Superior temporal gyrus (tissue), 1 donor: ENCODE data around the gene SCFD2.
"Not testable (repeated sequence)": the region's sequence is repeated elsewhere in the genome, so short reads cannot be mapped to it uniquely, and the experiment has no call there.

ENCODE experiments used
- DNase-seq: peaks from one replicate; pipeline ENCODE4 v3.0.0-alpha.2; 2016; ENCODE audit errors: extremely low spot score

Gene SCFD2

GRCh38 chr4:53101191-53101581 lies 264.7 kb downstream of the SCFD2 start:
- DNase-seq, result no peak

DNA sequence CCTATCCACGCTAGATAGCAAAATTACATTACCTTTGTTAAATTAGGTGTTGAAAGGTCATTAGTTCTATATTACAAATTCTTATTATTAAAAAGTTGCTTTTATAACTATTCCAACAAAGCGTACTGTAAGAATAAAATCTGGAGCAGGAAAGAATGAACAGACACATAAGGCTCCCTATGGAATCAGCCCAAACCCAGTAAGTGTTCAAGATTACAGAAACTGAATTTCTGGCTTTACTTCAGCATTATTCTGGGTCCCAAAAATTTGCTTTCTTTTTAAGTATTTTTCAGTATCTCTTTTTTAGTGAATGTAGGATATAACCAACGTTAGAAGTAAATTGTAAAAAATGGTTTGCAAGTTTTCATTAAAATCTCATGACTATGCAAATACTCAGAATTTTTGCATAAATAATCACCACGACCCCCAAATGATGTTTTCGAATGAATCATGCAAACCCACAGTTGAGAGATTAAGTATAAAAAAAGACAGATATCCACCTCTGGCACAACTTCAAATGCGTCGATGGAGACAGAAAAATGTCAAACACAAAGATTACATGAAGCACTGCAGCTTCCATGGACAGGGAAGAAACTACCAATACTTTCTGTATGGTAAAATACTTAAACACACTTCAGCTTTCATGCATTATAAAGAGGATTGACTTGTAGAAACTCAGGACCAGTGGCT lies 265.2 kb downstream of the SCFD2 start:
- no peak for DNase-seq

DNA sequence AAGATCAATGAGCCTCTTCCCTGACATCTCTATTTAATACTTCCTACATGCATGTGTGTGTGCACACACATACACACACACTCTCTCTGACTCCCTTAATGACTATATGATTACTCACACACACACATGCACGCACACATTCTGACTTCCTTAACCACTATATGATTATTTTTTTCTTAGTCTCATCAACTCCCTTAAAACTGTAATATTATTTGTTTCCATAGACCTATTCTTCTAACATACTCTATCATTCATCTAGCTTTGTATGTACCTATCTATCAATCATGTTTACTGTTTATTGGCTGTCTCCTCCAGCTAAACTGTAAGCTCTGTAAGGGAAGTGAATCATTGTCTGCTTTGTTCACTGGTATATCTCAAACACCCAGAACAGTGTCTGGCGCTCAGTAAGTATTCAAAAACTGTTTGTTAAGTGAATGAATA lies 267.2 kb downstream of the SCFD2 start:
- DNase-seq, result no peak

DNA sequence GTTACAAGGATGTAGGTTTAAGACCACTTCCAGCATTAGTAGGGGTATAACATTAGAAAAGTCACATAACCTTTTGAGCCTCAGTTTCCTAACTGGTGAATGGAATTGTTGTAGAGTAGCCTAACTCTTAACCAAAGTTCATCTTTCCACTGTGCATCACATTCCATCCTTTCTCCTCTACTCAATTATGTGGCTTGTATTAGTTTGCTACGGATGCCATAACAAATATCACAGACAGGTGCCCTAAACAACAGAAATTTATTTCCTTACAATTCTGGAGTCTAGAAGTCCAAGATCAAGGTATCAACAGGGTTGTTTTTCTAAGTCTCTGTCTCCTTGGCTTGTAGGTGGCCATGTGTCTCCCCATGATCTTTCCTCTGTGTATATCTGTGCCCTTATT lies 271.8 kb downstream of the SCFD2 start:
- DNase-seq, result no peak

GRCh38 chr4:53089936-53090729 lies 275.7 kb downstream of the SCFD2 start:
- DNase-seq, result no peak

- DNase-seq, result no peak
Observed at GRCh38 chr4:53088152-53088551, 277.7 kb downstream of the SCFD2 start.

- no peak for DNase-seq
Observed at GRCh38 chr4:53076374-53076958, 289.4 kb downstream of the SCFD2 start.

DNA sequence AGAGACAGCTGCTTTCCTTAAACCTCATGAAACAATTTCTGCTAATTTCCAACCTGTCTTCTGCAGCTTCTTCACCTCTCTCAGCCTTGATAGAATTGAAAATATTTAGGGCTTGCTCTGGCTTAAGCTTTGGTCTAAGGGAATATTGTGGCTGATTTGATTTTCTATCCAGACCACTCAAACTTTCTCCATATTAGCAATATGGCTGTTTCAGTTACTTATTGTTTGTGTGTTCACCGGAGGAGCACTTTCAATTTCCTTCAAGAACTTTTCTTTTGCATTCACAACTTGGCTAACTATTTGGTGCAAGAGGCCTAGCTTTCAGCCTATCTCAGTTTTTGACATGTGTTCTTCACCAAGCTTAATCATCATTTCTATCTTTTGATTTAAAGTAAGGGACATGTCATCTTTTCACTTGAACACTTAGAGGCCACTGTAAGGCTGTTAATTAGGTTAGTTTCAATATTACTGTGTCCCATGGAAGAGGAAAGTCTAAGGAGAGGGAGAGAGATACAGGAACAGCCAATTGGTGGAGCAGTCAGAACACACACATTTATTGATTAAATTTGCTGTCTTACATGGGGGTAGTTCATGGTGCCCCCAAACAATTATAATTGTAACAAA lies 290.6 kb downstream of the SCFD2 start:
- no peak for DNase-seq

DNA sequence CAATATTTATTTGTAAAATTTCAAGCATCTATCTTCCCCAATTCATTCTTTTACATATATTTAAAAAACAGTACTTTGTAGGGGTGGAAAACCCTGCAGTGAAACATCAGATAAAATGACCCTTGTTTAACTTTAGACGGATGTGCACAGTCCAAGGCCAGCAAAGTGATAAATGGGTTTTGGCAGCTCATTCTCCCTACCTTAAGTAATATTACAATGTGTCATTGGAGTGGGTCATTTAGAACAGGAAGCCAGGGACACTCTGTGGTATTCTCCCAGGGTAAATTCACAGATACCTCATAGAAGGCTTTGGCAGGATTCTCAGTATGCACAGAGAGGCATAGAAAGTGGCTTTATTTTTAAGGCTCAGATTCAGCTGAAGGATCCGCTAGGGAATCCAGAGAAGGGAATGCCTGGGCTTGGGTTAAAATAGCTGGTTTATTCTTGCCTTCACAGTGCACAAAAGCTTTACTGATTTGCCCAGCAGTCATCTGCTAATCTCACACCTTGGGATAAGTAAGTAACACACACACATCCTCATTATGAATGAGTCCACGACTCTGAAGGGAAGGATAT lies 297.0 kb downstream of the SCFD2 start:
- no peak for DNase-seq

GRCh38 chr4:53067125-53067802 lies 298.6 kb downstream of the SCFD2 start:
- DNase-seq, result no peak

DNA sequence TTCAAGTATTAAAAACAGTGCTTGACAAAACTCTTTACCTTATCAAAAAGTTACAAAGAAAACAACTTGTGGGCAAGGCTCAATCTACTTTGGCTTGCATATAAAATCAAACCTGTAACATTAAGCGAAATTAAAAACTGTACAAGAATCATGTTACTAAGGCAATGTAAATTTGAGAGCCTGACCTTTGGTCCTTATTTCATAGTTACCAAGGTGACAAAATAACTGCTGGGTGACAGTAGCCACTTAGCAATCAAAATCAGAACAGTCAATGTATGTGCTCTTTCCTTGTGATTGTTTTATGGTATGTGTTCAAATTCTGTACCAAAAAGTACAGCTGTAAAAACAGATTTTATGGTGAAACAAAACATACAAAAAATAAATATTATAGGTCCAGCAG lies 299.7 kb downstream of the SCFD2 start:
- DNase-seq, result no peak

- no peak for DNase-seq
Observed at GRCh38 chr4:53064609-53065008, 301.3 kb downstream of the SCFD2 start.

DNA sequence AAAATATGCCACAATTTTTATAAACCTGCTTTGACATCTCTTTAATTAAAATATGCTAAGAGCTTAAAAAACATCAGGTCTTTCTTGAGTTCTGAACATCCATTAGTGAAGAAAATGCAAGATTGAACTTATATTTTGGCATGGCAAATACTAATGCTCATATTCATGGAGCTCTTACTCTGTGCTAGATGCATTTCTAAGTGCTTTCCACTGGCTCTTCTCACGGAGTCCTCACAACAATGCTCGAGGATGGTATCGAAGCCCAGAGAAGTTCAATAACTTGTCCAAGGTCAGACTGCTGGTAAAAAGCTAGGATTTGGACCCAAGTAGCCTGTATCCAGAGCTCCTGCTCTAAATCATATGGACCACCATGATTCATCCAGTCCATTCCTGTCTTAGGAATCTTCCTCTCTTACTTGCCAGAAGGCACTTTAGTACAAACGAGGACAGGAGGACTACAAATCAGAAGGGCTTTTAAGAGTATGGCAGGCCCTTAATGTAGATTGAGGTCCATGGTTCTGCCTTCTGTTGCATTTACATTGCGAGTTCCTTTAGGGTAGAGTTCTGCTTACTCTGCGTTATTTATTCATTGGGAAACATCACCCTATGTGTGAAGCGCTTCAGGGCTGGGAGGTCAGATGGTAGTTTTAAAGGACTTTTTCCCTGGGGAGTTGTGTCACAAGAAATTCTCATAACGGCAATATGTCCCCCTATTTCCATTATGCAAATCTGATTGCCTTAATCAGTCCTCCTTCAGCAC lies 304.6 kb downstream of the SCFD2 start:
- no peak for DNase-seq

DNA sequence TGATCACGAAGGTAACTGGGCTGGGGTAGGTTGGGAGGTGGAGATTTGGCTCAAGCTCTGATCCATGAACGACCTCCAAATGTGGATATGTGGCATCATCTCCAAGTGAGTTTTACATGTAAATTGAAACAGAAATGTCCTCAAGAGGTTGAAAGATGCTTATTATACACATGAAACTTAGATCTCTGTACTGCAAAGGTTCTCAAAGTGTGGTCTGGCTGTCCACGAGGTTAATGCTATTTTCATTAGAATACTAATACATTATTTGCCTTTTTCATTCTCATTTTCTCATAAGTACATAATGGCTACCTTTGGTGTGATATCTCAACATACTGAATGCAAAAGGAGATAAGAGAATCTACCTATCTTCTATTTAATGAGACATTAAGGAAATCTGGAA lies 305.6 kb downstream of the SCFD2 start:
- DNase-seq, result no peak

DNA sequence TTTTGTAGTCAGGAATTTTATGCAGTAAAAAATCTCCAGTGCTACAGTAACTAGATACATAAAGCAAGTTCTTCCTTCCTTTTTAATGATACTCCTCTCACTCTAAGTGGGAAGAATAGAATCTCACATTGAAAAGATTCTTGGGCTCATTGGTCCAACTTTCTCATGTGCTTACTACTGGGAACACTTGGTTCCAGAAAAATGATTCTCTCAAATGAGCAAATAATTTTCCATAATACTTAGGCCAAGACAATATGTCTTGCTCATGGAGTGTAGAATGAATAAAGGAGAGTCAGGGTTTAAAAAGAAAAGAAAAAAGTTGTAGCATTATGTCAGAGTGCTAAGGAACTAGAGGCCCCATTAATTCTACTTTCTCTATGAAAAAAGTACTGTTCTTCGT lies 306.0 kb downstream of the SCFD2 start:
- DNase-seq, result no peak

DNA sequence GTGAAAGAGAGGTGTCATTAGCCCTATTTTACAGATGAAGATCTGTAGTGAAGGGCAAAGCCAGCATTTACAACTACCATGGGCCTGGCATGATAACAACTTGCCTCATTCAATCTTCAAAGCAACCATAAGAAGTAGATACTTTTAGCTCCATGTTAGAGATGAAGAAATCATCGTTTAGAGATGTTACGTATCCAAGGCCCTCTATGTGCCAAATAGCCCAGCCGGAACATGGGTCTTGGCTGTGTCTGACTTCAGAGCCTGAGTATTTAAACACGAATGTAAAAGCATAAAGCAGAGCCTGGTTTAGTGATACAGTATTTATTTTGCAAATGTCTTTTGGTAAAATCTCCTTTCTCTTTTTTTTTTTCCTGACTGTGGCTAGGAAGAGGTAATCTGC lies 306.6 kb downstream of the SCFD2 start:
- DNase-seq, result no peak

DNA sequence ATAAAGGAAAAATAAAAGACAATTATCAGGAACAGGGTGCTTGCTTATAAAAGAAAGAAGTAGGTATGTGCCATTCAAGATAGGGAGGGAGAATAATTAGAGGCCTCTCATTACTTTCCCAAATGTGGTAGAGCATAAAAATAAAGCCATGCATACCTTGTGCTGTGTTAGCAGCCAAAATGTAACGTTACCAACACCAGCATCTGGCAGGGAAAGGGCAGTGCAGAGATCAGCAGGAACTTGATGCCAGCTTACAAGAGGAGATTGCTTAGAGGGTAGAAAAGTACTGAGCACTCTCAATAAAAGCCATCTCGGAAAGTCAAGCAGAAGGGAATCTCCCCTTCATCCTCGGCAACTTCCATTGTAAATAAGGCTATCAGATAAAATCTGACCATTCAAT lies 308.2 kb downstream of the SCFD2 start:
- no peak for DNase-seq

GRCh38 chr4:53057108-53057507 lies 308.8 kb downstream of the SCFD2 start:
- not testable (repeated sequence) for DNase-seq

DNA sequence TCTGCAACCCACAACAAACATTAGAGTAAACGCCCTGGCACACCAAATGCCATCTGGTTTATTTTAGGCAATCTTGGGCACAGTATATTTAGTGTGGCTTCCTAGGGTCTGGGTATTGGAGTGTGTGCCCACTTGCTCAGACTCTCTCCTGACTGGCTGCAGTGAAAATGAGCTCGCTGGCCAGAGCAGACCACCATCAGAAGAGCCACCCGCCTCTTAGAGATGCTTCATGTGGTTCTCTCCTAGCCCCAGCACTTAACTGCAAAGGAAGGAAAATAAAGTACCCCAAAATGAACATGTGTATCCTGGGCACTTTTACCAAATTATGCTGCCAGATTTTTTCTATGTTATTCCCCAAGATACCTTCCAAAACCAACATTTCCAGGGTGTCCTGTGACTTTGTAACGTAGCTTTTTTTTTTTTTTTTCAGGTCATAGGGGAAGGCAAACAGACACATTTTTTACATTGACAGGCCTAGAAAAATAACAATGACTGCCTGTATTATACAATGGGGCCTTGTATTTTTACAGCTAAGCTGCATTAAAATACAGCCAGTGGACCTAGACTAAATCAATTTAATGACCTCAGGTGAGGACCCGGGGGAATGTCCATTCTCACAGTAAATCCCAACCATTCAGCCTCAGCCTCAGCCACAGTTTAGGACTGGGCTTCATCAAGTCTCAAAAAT lies 310.0 kb downstream of the SCFD2 start:
- DNase-seq, result no peak

DNA sequence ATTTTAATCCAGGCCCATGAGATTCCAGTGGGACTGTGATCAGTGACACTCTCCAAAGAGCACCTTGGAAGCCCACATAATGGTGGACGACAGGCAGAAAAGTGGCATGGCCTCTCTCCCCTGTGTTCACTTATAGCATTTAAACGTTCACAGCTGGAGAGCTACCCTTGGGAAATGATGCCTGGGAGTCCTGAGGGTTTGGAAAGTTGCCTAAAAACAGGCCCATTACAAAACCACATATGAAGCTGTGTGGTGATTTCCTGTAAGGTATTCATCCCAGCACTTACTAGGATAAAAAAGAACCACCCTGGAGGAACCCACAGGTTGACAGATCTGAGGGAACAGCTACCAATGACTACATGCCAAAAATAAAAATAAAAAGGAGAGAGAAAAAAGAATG lies 310.6 kb downstream of the SCFD2 start:
- no peak for DNase-seq
